K562 (cell line): Measurements from ENCODE around the gene FUZ. TPM values are rescaled to one million over a fixed set of nuclear protein-coding genes. Genes with fewer than 3 reads are reported as not detected.

Experiments used
- ARNT ChIP-seq, 2 experiments: fragments of 450-650 bp; IDR thresholded peaks; 2 replicates each; pipeline ENCODE4 v1.6.1; 2016; ENCODE audit warnings: mild to moderate bottlenecking in 1 of 2
- ATF1 ChIP-seq, 2 experiments: fragments of 450-650 bp in 1 of 2; IDR thresholded peaks; 2 replicates each; pipeline ENCODE4 v1.6.1; 2016; ENCODE audit warnings: missing compliant biosample characterization in 1 of 2, missing genetic modification characterization in 1 of 2
- DMBX1 ChIP-seq: fragments of 250-450 bp; sonication (Bioruptor Pico); IDR thresholded peaks from 2 replicates; pipeline ENCODE4 v1.8.0; 2022; ENCODE audit warnings: inconsistent platforms, mild to moderate bottlenecking, moderate library complexity, borderline replicate concordance
- ELF1 ChIP-seq: fragments of 200-800 bp; sonication (Bioruptor generic); IDR thresholded peaks from 2 replicates; pipeline ENCODE4 v1.6.1; 2016; ENCODE audit warnings: missing genetic modification characterization, missing compliant biosample characterization
- ESRRA ChIP-seq: fragments of 450-650 bp; IDR thresholded peaks from 2 replicates; pipeline ENCODE4 v1.6.1; 2014; ENCODE audit warnings: low read depth, mild to moderate bottlenecking, moderate library complexity, borderline replicate concordance
- HDGF ChIP-seq: fragments of 450-650 bp; IDR thresholded peaks from 2 replicates; pipeline ENCODE4 v1.6.1; 2016
- HNRNPH1 ChIP-seq: fragments of 200-400 bp; formaldehyde crosslinking; optimal IDR thresholded peaks from 2 replicates; pipeline ENCODE3; 2017; ENCODE audit warnings: low read depth, mild to moderate bottlenecking, low read length, moderate library complexity
- HNRNPK ChIP-seq: fragments of 200-400 bp; formaldehyde crosslinking; IDR thresholded peaks from one replicate; pipeline ENCODE4 v1.6.1; 2018; ENCODE audit warnings: mild to moderate bottlenecking, low read depth, low read length; ENCODE audit not compliant: poor library complexity, severe bottlenecking
- MAZ ChIP-seq, 2 experiments: fragments of 450-650 bp in 1 of 2; sonication (generic) in 1 of 2; formaldehyde crosslinking; IDR thresholded peaks in 1 of 2; conservative IDR thresholded peaks in 1 of 2; 2 replicates each; pipeline versions ENCODE4 v1.4.0 to v1.5.0; 2020; ENCODE audit warnings: mild to moderate bottlenecking in 1 of 2, missing genetic modification reagents in 1 of 2
- MECOM ChIP-seq: fragments of 250-450 bp; sonication (Bioruptor Pico); IDR thresholded peaks from 2 replicates; pipeline ENCODE4 v1.8.0; 2022; ENCODE audit warnings: inconsistent platforms
- NFYB ChIP-seq: IDR thresholded peaks from 2 replicates; pipeline ENCODE4 v1.6.1; 2011; ENCODE audit warnings: mild to moderate bottlenecking, moderate library complexity; ENCODE audit not compliant: insufficient read length; ENCODE audit errors: extremely low read depth
- PCBP1 ChIP-seq: fragments of 200-400 bp; formaldehyde crosslinking; IDR thresholded peaks from 2 replicates; pipeline ENCODE4 v1.6.1; 2018; ENCODE audit warnings: mild to moderate bottlenecking, low read depth, low read length; ENCODE audit not compliant: poor library complexity, severe bottlenecking
- POLR3G ChIP-seq: IDR thresholded peaks from 2 replicates; pipeline ENCODE4 v1.6.1; 2011; ENCODE audit not compliant: insufficient read length, insufficient replicate concordance; ENCODE audit errors: extremely low read depth
- RBBP5 ChIP-seq: fragments of 200-600 bp; sonication (generic); IDR thresholded peaks from 2 replicates; pipeline ENCODE4 v1.6.1; 2012; ENCODE audit warnings: borderline replicate concordance, mild to moderate bottlenecking, low read length, control low read depth, inconsistent platforms; ENCODE audit not compliant: insufficient read depth, poor library complexity, severe bottlenecking
- SAFB ChIP-seq: fragments of 200-400 bp; formaldehyde crosslinking; IDR thresholded peaks from 2 replicates; pipeline ENCODE4 v1.6.1; 2017; ENCODE audit warnings: low read depth, low read length, borderline replicate concordance
- SMARCA4 ChIP-seq: fragments of 450-650 bp; IDR thresholded peaks from 2 replicates; pipeline ENCODE4 v1.6.1; 2016
- SUPT5H ChIP-seq: fragments of 450-650 bp; IDR thresholded peaks from 2 replicates; pipeline ENCODE4 v1.6.1; 2016
- ZC3H8 ChIP-seq: fragments of 450-650 bp; IDR thresholded peaks from 2 replicates; pipeline ENCODE4 v1.6.1; 2017
- ZEB2 ChIP-seq: fragments of 450-650 bp; IDR thresholded peaks from 2 replicates; pipeline ENCODE4 v1.6.1; 2016
- ZNF780A ChIP-seq: fragments of 250-450 bp; sonication (Bioruptor Pico); IDR thresholded peaks from 2 replicates; pipeline ENCODE4 v1.5.0; 2021; ENCODE audit warnings: mild to moderate bottlenecking
- ZSCAN29 ChIP-seq: fragments of 450-650 bp; IDR thresholded peaks from 2 replicates; pipeline ENCODE4 v1.6.1; 2017
- polyA plus RNA-seq, 8 experiments: library from polyadenylated mRNA; depleted of rRNA in 4 of 8; stranded (reverse) in 5 of 8; unstranded in 3 of 8; fragments of >200 nt; fragmentation: Nextera tagmentation in 2 of 8; fragmentation: Illumina TruSeq in 1 of 8; extraction: Ambion mirVana in 2 of 8; extraction: Trizol in 1 of 8; gene quantifications; 2 replicates each; pipeline versions ENCODE4 v1.2.1 to v1.2.3, GENCODE V29; 2011 to 2014; ENCODE audit warnings: inconsistent platforms in 1 of 8, missing spikeins in 1 of 8
- total RNA-seq, 7 experiments: library from RNA; depleted of rRNA in 6 of 7; stranded (reverse); fragments of >200 nt in 6 of 7; fragmentation: Illumina TruSeq in 2 of 7; extraction: Trizol in 2 of 7; gene quantifications; 2 replicates each; pipeline versions ENCODE4 v1.2.1 to v1.2.3, GENCODE V29; 2011 to 2021; ENCODE audit warnings: low replicate concordance in 1 of 7
- TF ChIP-seq, protein P1 (sequence below): fragments of 450-650 bp; conservative IDR thresholded peaks from 2 replicates; pipeline ENCODE4 v1.6.1; 2016; ENCODE audit warnings: missing genetic modification characterization, low read depth, mild to moderate bottlenecking, missing compliant biosample characterization, moderate library complexity
- TF ChIP-seq, protein P2 (sequence below): IDR thresholded peaks from 2 replicates; pipeline ENCODE4 v1.6.1; 2011; ENCODE audit not compliant: insufficient read length; ENCODE audit errors: extremely low read depth
- TF ChIP-seq, protein P3 (sequence below): conservative IDR thresholded peaks from 2 replicates; pipeline ENCODE4 v1.6.1; 2011; ENCODE audit warnings: low read depth, mild to moderate bottlenecking, low read length; ENCODE audit not compliant: control insufficient read depth

FUZ gene
- total and polyA plus RNA-seq, 9 of the 15 experiments (the other 6 are each of a cell fraction or from before 2014, with no cell fraction given) = 0.17 to 7.6 (median 3.6) TPM; not detected in 1

GRCh38 chr19:49766007-49766929 is 46.8 kb downstream of the FUZ start (continued):
- TF ChIP-seq, protein P1, sequence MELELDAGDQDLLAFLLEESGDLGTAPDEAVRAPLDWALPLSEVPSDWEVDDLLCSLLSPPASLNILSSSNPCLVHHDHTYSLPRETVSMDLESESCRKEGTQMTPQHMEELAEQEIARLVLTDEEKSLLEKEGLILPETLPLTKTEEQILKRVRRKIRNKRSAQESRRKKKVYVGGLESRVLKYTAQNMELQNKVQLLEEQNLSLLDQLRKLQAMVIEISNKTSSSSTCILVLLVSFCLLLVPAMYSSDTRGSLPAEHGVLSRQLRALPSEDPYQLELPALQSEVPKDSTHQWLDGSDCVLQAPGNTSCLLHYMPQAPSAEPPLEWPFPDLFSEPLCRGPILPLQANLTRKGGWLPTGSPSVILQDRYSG = no peak
- no peak for TF ChIP-seq SAFB
- TF ChIP-seq MAZ (CRISPR knock-in tag; conservative IDR thresholded peaks at IDR 0.05 in 1 of 2, IDR thresholded peaks at IDR 0.05 in 1 of 2) = peak; percentile 69 to 93
- no peak for TF ChIP-seq HNRNPK
- peak; percentile 20 for TF ChIP-seq RBBP5
- TF ChIP-seq, protein P2, sequence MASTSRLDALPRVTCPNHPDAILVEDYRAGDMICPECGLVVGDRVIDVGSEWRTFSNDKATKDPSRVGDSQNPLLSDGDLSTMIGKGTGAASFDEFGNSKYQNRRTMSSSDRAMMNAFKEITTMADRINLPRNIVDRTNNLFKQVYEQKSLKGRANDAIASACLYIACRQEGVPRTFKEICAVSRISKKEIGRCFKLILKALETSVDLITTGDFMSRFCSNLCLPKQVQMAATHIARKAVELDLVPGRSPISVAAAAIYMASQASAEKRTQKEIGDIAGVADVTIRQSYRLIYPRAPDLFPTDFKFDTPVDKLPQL = peak; percentile 71
- TF ChIP-seq MECOM (CRISPR knock-in tag) = peak; percentile 39; the same call in 1 of the 2 replicates
- peak; percentile 51; the same call in 1 of the 2 replicates for TF ChIP-seq SMARCA4
- TF ChIP-seq DMBX1 (CRISPR knock-in tag) = 0 out of 2 replicates have a peak, but pooled peaks have one; percentile 36
- no peak for TF ChIP-seq ZC3H8
- TF ChIP-seq HNRNPH1 = no peak
- TF ChIP-seq ARNT (IDR thresholded peaks at IDR 0.05) = peak; percentile 45 to 71; a peak in 3 of 4 replicates
- TF ChIP-seq HDGF = 0 out of 2 replicates have a peak, but pooled peaks have one; percentile 47
- TF ChIP-seq ZEB2 = no peak
- TF ChIP-seq ESRRA = 0 out of 2 replicates have a peak, but pooled peaks have one; percentile 16
- TF ChIP-seq, protein P3, sequence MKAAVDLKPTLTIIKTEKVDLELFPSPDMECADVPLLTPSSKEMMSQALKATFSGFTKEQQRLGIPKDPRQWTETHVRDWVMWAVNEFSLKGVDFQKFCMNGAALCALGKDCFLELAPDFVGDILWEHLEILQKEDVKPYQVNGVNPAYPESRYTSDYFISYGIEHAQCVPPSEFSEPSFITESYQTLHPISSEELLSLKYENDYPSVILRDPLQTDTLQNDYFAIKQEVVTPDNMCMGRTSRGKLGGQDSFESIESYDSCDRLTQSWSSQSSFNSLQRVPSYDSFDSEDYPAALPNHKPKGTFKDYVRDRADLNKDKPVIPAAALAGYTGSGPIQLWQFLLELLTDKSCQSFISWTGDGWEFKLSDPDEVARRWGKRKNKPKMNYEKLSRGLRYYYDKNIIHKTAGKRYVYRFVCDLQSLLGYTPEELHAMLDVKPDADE = no peak
- peak; percentile 67; the same call in 1 of the 2 replicates for TF ChIP-seq ELF1 (tag)
- peak; percentile 30 for TF ChIP-seq PCBP1
- TF ChIP-seq ZNF780A (CRISPR knock-in tag) = no peak
- TF ChIP-seq ATF1 (CRISPR knock-in tag; IDR thresholded peaks at IDR 0.05) = no peak
- TF ChIP-seq ATF1 (tag; IDR thresholded peaks at IDR 0.05) = peak; percentile 95
- peak; percentile 83 for TF ChIP-seq SUPT5H
- no peak for TF ChIP-seq POLR3G
- TF ChIP-seq ZSCAN29 = no peak
- peak; percentile 96 for TF ChIP-seq NFYB
